Measurements from ENCODE around the gene DUSP7.
A peak's percentile ranks its signal among the peaks of the same experiment; 100 is the strongest.

DUSP7 gene

GRCh38 chr3:52056968-52057811 is 819 bp upstream of the DUSP7 start:
- no peaks in the 10 kb centered on the region for H3K9me3 ChIP-seq (ENCODE audit: control insufficient read depth, low read length)
- H3K27me3 ChIP-seq (ENCODE audit: control insufficient read depth, insufficient read depth, low read length, poor library complexity, severe bottlenecking): peaks cover 18% of the 10 kb centered on the region
- 1% methylated on average over 55 of the region's 55 CpGs for WGBS, 2 experiments
- peaks cover 22% of the 10 kb centered on the region for H3K4me1 ChIP-seq (ENCODE audit: control insufficient read depth, insufficient read depth, low read length)
- peak overlapping the region; percentile 52 for H3K27ac ChIP-seq (ENCODE audit: insufficient read depth, low read depth, low read length, poor library complexity, severe bottlenecking)
- H3K4me3 ChIP-seq (ENCODE audit: insufficient read depth, low read depth, low read length): peak overlapping the region; percentile 28
- H3K36me3 ChIP-seq (ENCODE audit: control insufficient read depth, insufficient read depth, low read length): no peaks in the 10 kb centered on the region

- Histone ChIP-seq H3K27ac (ENCODE audit: insufficient read depth, low read depth, low read length, poor library complexity, severe bottlenecking) (no peak overlapping the region), H3K4me1 (ENCODE audit: control insufficient read depth, insufficient read depth, low read length) (peaks cover 22% of the 10 kb centered on the region), H3K9me3 (ENCODE audit: control insufficient read depth, low read length) (no peaks in the 10 kb centered on the region), H3K27me3 (ENCODE audit: control insufficient read depth, insufficient read depth, low read length, poor library complexity, severe bottlenecking) (peaks cover 18% of the 10 kb centered on the region), H3K36me3 (ENCODE audit: control insufficient read depth, insufficient read depth, low read length) (peaks cover 6% of the 10 kb centered on the region), H3K4me3 (ENCODE audit: insufficient read depth, low read depth, low read length) (peak overlapping the region; percentile 56)
- WGBS, 2 experiments: 1% methylated on average over 94 of the region's 94 CpGs
Observed at GRCh38 chr3:52055537-52056351, 627 bp downstream of the DUSP7 start.

- Histone ChIP-seq H3K27me3 (ENCODE audit: control insufficient read depth, insufficient read depth, low read length, poor library complexity, severe bottlenecking) (peaks cover 18% of the 10 kb centered on the region), H3K27ac (ENCODE audit: insufficient read depth, low read depth, low read length, poor library complexity, severe bottlenecking) (no peak overlapping the region), H3K9me3 (ENCODE audit: control insufficient read depth, low read length) (no peaks in the 10 kb centered on the region), H3K36me3 (ENCODE audit: control insufficient read depth, insufficient read depth, low read length) (peaks cover 8% of the 10 kb centered on the region), H3K4me3 (ENCODE audit: insufficient read depth, low read depth, low read length) (peak overlapping the region; percentile 56), H3K4me1 (ENCODE audit: control insufficient read depth, insufficient read depth, low read length) (peaks cover 22% of the 10 kb centered on the region)
- 18 to 20% methylated on average over 25 to 26 of the region's 26 CpGs for WGBS, 2 experiments
Observed at GRCh38 chr3:52054661-52055511, 1.5 kb downstream of the DUSP7 start.

GRCh38 chr3:52053307-52054304 is 2.8 kb downstream of the DUSP7 start:
- no peak overlapping the region for H3K4me3 ChIP-seq (ENCODE audit: insufficient read depth, low read depth, low read length)
- peaks cover 8% of the 10 kb centered on the region for H3K36me3 ChIP-seq (ENCODE audit: control insufficient read depth, insufficient read depth, low read length)
- peaks cover 22% of the 10 kb centered on the region for H3K4me1 ChIP-seq (ENCODE audit: control insufficient read depth, insufficient read depth, low read length)
- no peaks in the 10 kb centered on the region for H3K9me3 ChIP-seq (ENCODE audit: control insufficient read depth, low read length)
- H3K27ac ChIP-seq (ENCODE audit: insufficient read depth, low read depth, low read length, poor library complexity, severe bottlenecking): no peak overlapping the region
- 94% methylated on average over 31 of the region's 31 CpGs for WGBS, 2 experiments
- peaks cover 16% of the 10 kb centered on the region for H3K27me3 ChIP-seq (ENCODE audit: control insufficient read depth, insufficient read depth, low read length, poor library complexity, severe bottlenecking)

- WGBS, 2 experiments: 47% methylated on average over 10 of the region's 10 CpGs
- Histone ChIP-seq H3K27me3 (ENCODE audit: control insufficient read depth, insufficient read depth, low read length, poor library complexity, severe bottlenecking) (peaks cover 10% of the 10 kb centered on the region), H3K36me3 (ENCODE audit: control insufficient read depth, insufficient read depth, low read length) (peaks cover 8% of the 10 kb centered on the region), H3K4me3 (ENCODE audit: insufficient read depth, low read depth, low read length) (no peak overlapping the region), H3K27ac (ENCODE audit: insufficient read depth, low read depth, low read length, poor library complexity, severe bottlenecking) (no peak overlapping the region), H3K4me1 (ENCODE audit: control insufficient read depth, insufficient read depth, low read length) (peaks cover 19% of the 10 kb centered on the region), H3K9me3 (ENCODE audit: control insufficient read depth, low read length) (no peaks in the 10 kb centered on the region)
Observed at GRCh38 chr3:52052831-52053306, 3.5 kb downstream of the DUSP7 start.

GRCh38 chr3:52051444-52051843 is 4.9 kb downstream of the DUSP7 start:
- peaks cover 8% of the 10 kb centered on the region for H3K36me3 ChIP-seq (ENCODE audit: control insufficient read depth, insufficient read depth, low read length)
- H3K4me3 ChIP-seq (ENCODE audit: insufficient read depth, low read depth, low read length): no peak overlapping the region
- H3K4me1 ChIP-seq (ENCODE audit: control insufficient read depth, insufficient read depth, low read length): peaks cover 15% of the 10 kb centered on the region

GRCh38 chr3:52050571-52050970 is 5.8 kb downstream of the DUSP7 start:
- H3K27me3 ChIP-seq (ENCODE audit: control insufficient read depth, insufficient read depth, low read length, poor library complexity, severe bottlenecking): peaks cover 4% of the 10 kb centered on the region
- peaks cover 22% of the 10 kb centered on the region for H3K4me1 ChIP-seq (ENCODE audit: control insufficient read depth, insufficient read depth, low read length)
- H3K36me3 ChIP-seq (ENCODE audit: control insufficient read depth, insufficient read depth, low read length): peaks cover 8% of the 10 kb centered on the region
- no peak overlapping the region for H3K27ac ChIP-seq (ENCODE audit: insufficient read depth, low read depth, low read length, poor library complexity, severe bottlenecking)
- no peaks in the 10 kb centered on the region for H3K9me3 ChIP-seq (ENCODE audit: control insufficient read depth, low read length)
- H3K4me3 ChIP-seq (ENCODE audit: insufficient read depth, low read depth, low read length): no peak overlapping the region
- 96 to 97% methylated on average over 21 of the region's 21 CpGs for WGBS, 2 experiments

More at GRCh38 chr3:52051444-52051843, 4.9 kb downstream of the DUSP7 start:
- Histone ChIP-seq H3K27me3 (ENCODE audit: control insufficient read depth, insufficient read depth, low read length, poor library complexity, severe bottlenecking) (peaks cover 7% of the 10 kb centered on the region), H3K9me3 (ENCODE audit: control insufficient read depth, low read length) (no peaks in the 10 kb centered on the region), H3K27ac (ENCODE audit: insufficient read depth, low read depth, low read length, poor library complexity, severe bottlenecking) (no peak overlapping the region)
- WGBS, 2 experiments: 95 to 96% methylated on average over 8 of the region's 8 CpGs

- 94 to 100% methylated on average over 2 of the region's 2 CpGs for WGBS, 2 experiments
- Histone ChIP-seq H3K4me1 (ENCODE audit: control insufficient read depth, insufficient read depth, low read length) (peaks cover 26% of the 10 kb centered on the region), H3K27ac (ENCODE audit: insufficient read depth, low read depth, low read length, poor library complexity, severe bottlenecking) (no peak overlapping the region), H3K36me3 (ENCODE audit: control insufficient read depth, insufficient read depth, low read length) (peaks cover 8% of the 10 kb centered on the region), H3K27me3 (ENCODE audit: control insufficient read depth, insufficient read depth, low read length, poor library complexity, severe bottlenecking) (no peaks in the 10 kb centered on the region), H3K9me3 (ENCODE audit: control insufficient read depth, low read length) (no peaks in the 10 kb centered on the region), H3K4me3 (ENCODE audit: insufficient read depth, low read depth, low read length) (no peak overlapping the region)
Observed at GRCh38 chr3:52049503-52049902, 6.9 kb downstream of the DUSP7 start.

Data from ectodermal cell (in vitro differentiated cells).